MM.1S (cell line): Measurements from ENCODE around the gene AP1B1.

Experiments used
- DNase-seq: peaks from one replicate; pipeline ENCODE4 v3.0.0-alpha.2; 2015
- H2AFZ ChIP-seq: fragments of 300-600 bp; sonication (generic); 2 replicates; pipeline ENCODE4 v1.6.0; 2016; ENCODE audit warnings: antibody characterized with exemption, low read length
- H3F3A ChIP-seq: fragments of 300-600 bp; sonication (generic); 2 replicates; pipeline ENCODE4 v1.6.1; 2016; ENCODE audit warnings: mild to moderate bottlenecking, antibody characterized with exemption, low read length, moderate library complexity, mixed read lengths; ENCODE audit not compliant: insufficient read depth
- H3K27ac ChIP-seq: fragments of 300-600 bp; sonication (generic); 2 replicates; pipeline ENCODE4 v1.5.1; 2016; ENCODE audit warnings: mild to moderate bottlenecking, low read length
- H3K27me3 ChIP-seq: fragments of 300-600 bp; sonication (generic); replicated peaks from 2 replicates; pipeline ENCODE4 v1.6.0; 2016; ENCODE audit warnings: low read length; ENCODE audit not compliant: insufficient read depth
- H3K36me3 ChIP-seq: fragments of 300-600 bp; sonication (generic); replicated peaks from 2 replicates; pipeline ENCODE4 v1.6.1; 2016; ENCODE audit warnings: mild to moderate bottlenecking, low read length, mixed read lengths; ENCODE audit not compliant: insufficient read depth
- H3K4me1 ChIP-seq: fragments of 300-600 bp; sonication (generic); 2 replicates; pipeline ENCODE4 v1.6.1; 2016; ENCODE audit warnings: low read length, mixed read lengths
- H3K4me2 ChIP-seq: fragments of 300-600 bp; sonication (generic); 2 replicates; pipeline ENCODE4 v1.6.0; 2016; ENCODE audit warnings: low read depth, low read length
- H3K4me3 ChIP-seq: fragments of 300-600 bp; sonication (generic); 2 replicates; pipeline ENCODE4 v1.5.1; 2016; ENCODE audit warnings: low read length, mixed read lengths
- H3K79me2 ChIP-seq: fragments of 300-600 bp; sonication (generic); 2 replicates; pipeline ENCODE4 v1.6.1; 2016; ENCODE audit warnings: mixed run types, low read length, mixed read lengths
- H3K9ac ChIP-seq: fragments of 300-600 bp; sonication (generic); 2 replicates; pipeline ENCODE4 v1.6.1; 2016; ENCODE audit warnings: low read length, mixed read lengths
- H3K9me2 ChIP-seq: fragments of 300-600 bp; sonication (generic); replicated peaks from 2 replicates; pipeline ENCODE4 v1.6.1; 2016; ENCODE audit warnings: mild to moderate bottlenecking, low read length, mixed read lengths; ENCODE audit not compliant: insufficient read depth
- H3K9me3 ChIP-seq: fragments of 300-600 bp; sonication (generic); replicated peaks from 2 replicates; pipeline ENCODE4 v1.6.1; 2016; ENCODE audit warnings: mild to moderate bottlenecking, low read length, mixed read lengths; ENCODE audit not compliant: insufficient read depth
- H4K20me1 ChIP-seq: fragments of 300-600 bp; sonication (generic); 2 replicates; pipeline ENCODE4 v1.6.1; 2016; ENCODE audit warnings: mild to moderate bottlenecking, low read length, moderate library complexity, mixed read lengths; ENCODE audit not compliant: insufficient read depth
- CTCF ChIP-seq: fragments of 300-600 bp; sonication (generic); IDR thresholded peaks from 2 replicates; pipeline ENCODE4 v1.5.1; 2016; ENCODE audit warnings: antibody characterized with exemption, low read length, mixed read lengths
- EZH2 ChIP-seq: fragments of 300-600 bp; sonication (generic); optimal IDR thresholded peaks from 2 replicates; pipeline ENCODE3; 2017; ENCODE audit warnings: low read depth, mild to moderate bottlenecking, antibody characterized with exemption, low read length, mixed read lengths
- EZH2phosphoT487 ChIP-seq: fragments of 300-600 bp; sonication (generic); IDR thresholded peaks from 2 replicates; pipeline ENCODE4 v1.6.1; 2018; ENCODE audit warnings: antibody characterized with exemption, low read length

The AP1B1 gene

GRCh38 chr22:29396126-29396525 lies 7.8 kb upstream of the AP1B1 start:
- Histone ChIP-seq H4K20me1 (no peaks in the 10 kb centered on the region), H3F3A (no peaks in the 10 kb centered on the region), H3K4me1 (no peaks in the 10 kb centered on the region), H3K79me2 (no peaks in the 10 kb centered on the region), H3K4me2 (no peak overlapping the region), H3K9me3 (no peaks in the 10 kb centered on the region), H3K4me3 (no peak overlapping the region), H2AFZ (no peak overlapping the region), H3K27me3 (no peaks in the 10 kb centered on the region), H3K9ac (no peak overlapping the region), H3K27ac (no peak overlapping the region), H3K36me3 (no peaks in the 10 kb centered on the region), H3K9me2 (no peaks in the 10 kb centered on the region)
- TF ChIP-seq EZH2: no peak
- no peak for DNase-seq

GRCh38 chr22:29394931-29395581 lies 6.7 kb upstream of the AP1B1 start:
- H3K27ac ChIP-seq: no peak overlapping the region
- TF ChIP-seq CTCF: peak; percentile 87
- TF ChIP-seq EZH2phosphoT487: no peak
- no peaks in the 10 kb centered on the region for H3F3A ChIP-seq
- no peaks in the 10 kb centered on the region for H4K20me1 ChIP-seq
- no peaks in the 10 kb centered on the region for H3K79me2 ChIP-seq
- no peak overlapping the region for H3K9ac ChIP-seq
- H3K4me2 ChIP-seq: no peak overlapping the region; the same call in 1 of the 2 replicates
- no peak overlapping the region for H3K4me3 ChIP-seq
- H3K4me1 ChIP-seq: no peaks in the 10 kb centered on the region
- no peaks in the 10 kb centered on the region for H3K9me2 ChIP-seq
- H3K36me3 ChIP-seq: no peaks in the 10 kb centered on the region
- DNase-seq: peak; percentile 71
- H2AFZ ChIP-seq: peak overlapping the region; percentile 47; the same call in 1 of the 2 replicates
- H3K27me3 ChIP-seq: no peaks in the 10 kb centered on the region
- no peaks in the 10 kb centered on the region for H3K9me3 ChIP-seq

- H3K36me3 ChIP-seq: no peaks in the 10 kb centered on the region
- no peak overlapping the region for H3K9ac ChIP-seq
- H3K27me3 ChIP-seq: no peaks in the 10 kb centered on the region
- H2AFZ ChIP-seq: no peak overlapping the region
- no peak for TF ChIP-seq CTCF
- no peak for TF ChIP-seq EZH2
- TF ChIP-seq EZH2phosphoT487: no peak
- no peak overlapping the region for H3K4me3 ChIP-seq
- peaks cover 5% of the 10 kb centered on the region for H3K79me2 ChIP-seq
- no peaks in the 10 kb centered on the region for H3K9me2 ChIP-seq
- no peaks in the 10 kb centered on the region for H4K20me1 ChIP-seq
- no peak overlapping the region for H3K4me2 ChIP-seq
- no peaks in the 10 kb centered on the region for H3K9me3 ChIP-seq
- DNase-seq: no peak
- H3K4me1 ChIP-seq: no peaks in the 10 kb centered on the region
- H3F3A ChIP-seq: no peaks in the 10 kb centered on the region
- H3K27ac ChIP-seq: no peak overlapping the region
Observed at GRCh38 chr22:29393019-29393608, 4.7 kb upstream of the AP1B1 start.

- Histone ChIP-seq H3K27ac (no peak overlapping the region), H3K27me3 (no peaks in the 10 kb centered on the region), H3K4me2 (no peak overlapping the region), H3K36me3 (no peaks in the 10 kb centered on the region), H3K79me2 (peaks cover 20% of the 10 kb centered on the region), H3F3A (peaks cover 6% of the 10 kb centered on the region; the same call in 1 of the 2 replicates), H2AFZ (no peak overlapping the region), H3K9ac (no peak overlapping the region), H4K20me1 (no peaks in the 10 kb centered on the region), H3K4me3 (no peak overlapping the region), H3K4me1 (peaks cover 6% of the 10 kb centered on the region), H3K9me3 (no peaks in the 10 kb centered on the region), H3K9me2 (no peaks in the 10 kb centered on the region)
- TF ChIP-seq CTCF: no peak
- TF ChIP-seq EZH2: no peak
- TF ChIP-seq EZH2phosphoT487: no peak
- DNase-seq: no peak
Observed at GRCh38 chr22:29391546-29391945, 3.2 kb upstream of the AP1B1 start.
